Stimulated activated CD4-positive, alpha-beta T cell treated with anti-CD3 and anti-CD28 coated beads, Interleukin-1b, Interleukin-23, amount 100 ng/mL, for 24 hours (primary cell): Measurements from ENCODE around the gene NINJ2.
"Not testable (repeated sequence)": the region's sequence is repeated elsewhere in the genome, so short reads cannot be mapped to it uniquely, and the experiment has no call there.

Experiments
- DNase-seq, 4 experiments: peaks; one replicate each; pipeline ENCODE4 v3.0.0-alpha.2; 2020; ENCODE audit warnings: low read depth in 4 of 4, low spot score in 1 of 4

NINJ2 gene

DNA sequence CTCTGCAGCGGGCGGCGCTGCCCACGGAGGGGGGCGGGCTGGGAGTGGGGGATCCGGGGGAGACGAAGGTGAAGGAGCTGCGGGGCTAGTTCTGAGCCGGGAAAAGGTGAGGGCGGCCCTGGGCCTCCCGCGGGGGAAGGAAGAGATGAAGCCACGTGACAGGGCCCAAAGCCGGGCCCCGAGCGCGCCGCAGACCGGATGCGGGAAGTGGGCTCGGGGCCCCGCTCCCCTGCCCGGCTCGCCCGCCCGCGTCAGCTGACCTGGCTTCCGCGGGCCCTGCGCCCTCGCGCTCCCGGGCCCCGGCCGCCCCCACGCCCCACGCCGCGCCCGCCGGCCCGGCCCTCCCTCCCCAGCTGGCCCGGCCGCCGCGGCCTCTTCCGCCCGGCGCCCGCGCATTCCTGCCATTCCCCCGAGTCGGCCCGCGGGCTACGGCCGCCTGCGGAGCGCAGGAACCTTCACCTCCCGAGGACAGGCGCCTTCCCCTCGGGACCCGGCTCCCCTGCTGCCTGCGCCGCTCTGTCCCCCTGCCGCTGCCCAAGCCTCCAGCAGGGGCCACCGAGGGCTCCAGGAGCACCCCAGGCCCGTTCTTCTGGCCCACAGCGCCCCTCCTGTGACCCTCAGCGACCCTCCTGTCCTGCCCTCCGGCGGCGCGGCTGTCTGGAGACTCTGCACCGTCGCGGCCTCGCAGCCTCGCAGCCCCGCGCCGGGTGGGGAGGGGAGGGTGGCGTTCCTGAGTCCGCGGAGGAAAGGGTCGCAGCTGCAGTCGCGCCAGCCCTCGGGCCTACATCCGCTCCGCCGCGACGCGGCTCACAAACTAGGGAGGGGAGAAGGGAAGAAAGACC is 20.4 kb downstream of the NINJ2 start:
- DNase-seq, result peak in 3 of 4 experiments; percentile 45 to 60 (median 49)

DNA sequence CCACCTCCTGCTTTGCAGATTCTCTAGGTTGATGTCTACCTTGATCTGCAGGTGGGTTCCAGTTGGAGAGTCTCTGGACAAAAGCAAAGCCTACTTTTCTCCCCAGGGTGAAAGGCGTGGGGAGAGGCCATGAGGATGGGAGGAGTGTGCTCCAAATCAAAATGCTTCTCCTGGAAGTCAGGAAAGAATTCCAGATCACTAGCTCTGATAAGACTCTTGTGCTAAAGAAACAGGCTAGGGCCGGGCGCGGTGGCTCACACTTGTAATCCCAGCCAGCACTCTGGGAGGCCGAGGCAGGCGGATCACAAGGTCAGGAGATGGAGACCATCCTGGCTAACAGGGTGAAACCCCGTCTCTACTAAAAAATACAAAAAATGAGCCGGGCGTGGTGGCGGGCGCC is 21.9 kb downstream of the NINJ2 start:
- DNase-seq, result not testable (repeated sequence)

GRCh38 chr12:640773-641172 is 22.5 kb downstream of the NINJ2 start:
- no peak for DNase-seq

- no peak for DNase-seq
Measured at GRCh38 chr12:639988-640387, 23.3 kb downstream of the NINJ2 start.

GRCh38 chr12:639566-639965 is 23.7 kb downstream of the NINJ2 start:
- no peak for DNase-seq

GRCh38 chr12:638953-639557 is 24.2 kb downstream of the NINJ2 start:
- no peak for DNase-seq

GRCh38 chr12:636632-637031 is 26.6 kb downstream of the NINJ2 start:
- no peak for DNase-seq

- no peak for DNase-seq
Measured at GRCh38 chr12:633731-634130, 29.5 kb downstream of the NINJ2 start.

- no peak for DNase-seq
Measured at GRCh38 chr12:632102-632696, 31.0 kb downstream of the NINJ2 start.

DNA sequence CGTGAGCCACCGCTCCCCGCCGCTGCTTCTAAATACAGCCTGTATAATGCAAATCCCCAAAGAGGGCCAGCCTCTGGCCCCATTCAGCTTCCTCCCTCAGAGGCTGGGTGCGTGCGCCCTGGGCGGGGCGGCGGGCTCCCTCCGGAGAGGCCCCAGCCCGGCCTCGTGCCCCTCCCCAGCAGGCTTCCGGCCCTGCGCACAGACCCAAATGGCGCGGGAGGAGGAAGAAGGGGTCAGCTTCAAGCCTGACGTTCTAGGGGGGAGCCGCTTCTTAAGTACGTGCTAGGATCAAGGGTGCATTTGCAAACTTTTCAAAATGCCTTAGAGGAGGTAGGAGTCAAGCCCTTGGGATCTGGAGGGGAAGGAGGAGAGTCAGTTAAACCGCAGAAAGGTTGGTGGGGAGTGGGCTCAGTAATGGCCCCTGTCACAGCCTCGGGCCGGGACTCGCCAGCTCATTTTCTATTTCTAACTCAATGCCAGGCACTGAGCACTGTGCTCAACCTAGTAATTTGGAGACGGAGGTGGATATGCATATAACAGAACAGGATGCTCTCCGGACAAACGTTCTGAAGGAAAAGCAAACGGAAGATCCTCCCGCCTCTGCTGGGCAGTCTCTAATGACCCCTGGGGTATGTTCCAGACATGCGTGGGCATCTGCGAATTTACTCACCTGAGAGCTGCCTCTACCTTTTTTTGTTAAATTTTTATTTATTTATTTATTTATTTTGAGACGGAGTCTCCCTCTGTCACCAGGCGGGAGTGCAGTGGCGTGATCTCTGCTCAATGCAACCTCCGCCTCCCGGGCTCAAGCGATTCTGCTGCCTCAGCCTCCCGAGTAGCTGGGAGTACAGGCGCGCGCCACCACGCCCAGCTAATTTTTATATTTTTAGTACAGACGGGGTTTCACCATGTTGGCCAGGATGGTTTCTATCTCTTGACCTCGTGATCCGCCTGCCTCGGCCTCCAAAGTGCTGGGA is 32.3 kb downstream of the NINJ2 start:
- peak; percentile 26 to 64 (median 39) for DNase-seq

DNA sequence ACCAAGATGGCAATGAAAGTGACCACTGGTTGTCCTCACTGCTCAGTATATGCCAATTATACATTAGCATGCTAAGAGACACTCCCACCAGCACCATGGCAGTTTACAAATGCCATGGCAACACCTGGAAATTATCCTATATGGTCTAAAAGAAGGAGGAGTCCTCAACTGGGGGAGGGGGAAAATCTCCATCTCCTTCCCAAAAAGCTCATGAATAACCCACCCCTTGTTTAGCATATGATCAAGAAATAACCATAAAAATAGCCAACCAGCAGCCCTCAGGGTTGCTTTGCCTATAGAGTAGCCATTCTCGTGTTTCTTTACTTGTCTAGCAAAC is 34.5 kb downstream of the NINJ2 start:
- DNase-seq, result not testable (repeated sequence)

- DNase-seq, result no peak
Measured at GRCh38 chr12:627863-628741, 35.1 kb downstream of the NINJ2 start.

DNA sequence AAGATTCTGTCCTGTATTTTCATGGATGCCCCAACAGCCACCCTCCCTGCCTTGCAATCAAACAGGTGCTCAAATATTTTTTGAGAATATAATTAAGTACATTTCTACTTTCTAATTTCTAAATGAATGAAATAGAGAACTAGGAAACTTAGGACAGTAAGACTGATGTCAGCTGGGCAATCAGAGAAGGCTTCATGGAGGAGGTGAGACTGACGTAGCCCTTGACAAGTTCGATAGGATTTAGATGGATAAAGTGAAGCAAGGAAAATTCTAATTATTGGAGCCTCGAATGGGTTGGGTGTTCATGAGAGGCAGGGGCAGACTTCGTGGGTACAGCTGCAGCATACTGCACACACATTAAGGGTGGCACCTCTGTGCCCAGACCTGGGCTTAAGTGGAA is 36.0 kb downstream of the NINJ2 start:
- no peak for DNase-seq

DNA sequence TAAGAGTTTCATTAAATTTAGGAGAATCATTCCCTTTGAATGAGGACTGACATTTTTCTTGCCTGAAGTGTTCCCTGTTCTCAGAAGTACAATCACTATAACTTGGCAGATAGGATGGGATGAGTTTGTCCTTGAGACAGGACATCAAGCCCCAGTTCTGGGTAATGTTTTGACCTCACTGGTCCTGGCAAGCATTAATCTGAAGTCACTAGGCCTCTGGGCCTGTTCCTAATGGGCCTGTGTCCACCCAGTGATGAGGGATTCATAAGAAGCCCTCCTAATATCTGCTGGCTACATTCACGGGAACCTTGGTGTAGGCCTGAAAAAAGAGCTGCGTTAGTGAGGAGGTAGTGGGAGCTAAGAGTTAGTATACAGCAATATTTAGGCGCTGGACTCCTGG is 37.2 kb downstream of the NINJ2 start:
- DNase-seq, result no peak

DNA sequence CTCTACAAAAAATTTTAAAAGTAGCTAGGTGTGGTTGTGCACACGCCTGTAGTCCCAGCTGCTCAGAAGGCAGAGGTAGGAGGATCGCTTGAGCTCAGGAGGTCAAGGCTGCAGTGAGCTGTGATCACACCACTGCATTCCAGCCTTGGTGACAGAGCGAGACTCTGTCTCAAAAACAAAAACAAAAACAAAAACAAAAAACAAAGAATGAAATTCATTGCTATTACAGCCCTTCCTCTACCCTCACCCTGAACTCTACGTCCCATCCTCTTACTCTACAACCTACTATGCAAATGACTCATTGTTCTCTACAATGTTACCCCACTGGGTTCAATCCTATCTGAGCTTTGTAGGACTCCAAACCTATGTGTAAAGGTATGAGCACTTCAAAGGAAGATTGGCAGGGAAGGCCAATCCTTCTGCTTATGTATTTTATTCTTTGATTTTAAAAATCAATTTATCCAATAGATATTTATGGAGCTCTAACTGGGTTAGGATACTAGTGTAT is 39.3 kb downstream of the NINJ2 start:
- no peak for DNase-seq

GRCh38 chr12:623172-623864 is 39.9 kb downstream of the NINJ2 start:
- DNase-seq, result no peak

DNA sequence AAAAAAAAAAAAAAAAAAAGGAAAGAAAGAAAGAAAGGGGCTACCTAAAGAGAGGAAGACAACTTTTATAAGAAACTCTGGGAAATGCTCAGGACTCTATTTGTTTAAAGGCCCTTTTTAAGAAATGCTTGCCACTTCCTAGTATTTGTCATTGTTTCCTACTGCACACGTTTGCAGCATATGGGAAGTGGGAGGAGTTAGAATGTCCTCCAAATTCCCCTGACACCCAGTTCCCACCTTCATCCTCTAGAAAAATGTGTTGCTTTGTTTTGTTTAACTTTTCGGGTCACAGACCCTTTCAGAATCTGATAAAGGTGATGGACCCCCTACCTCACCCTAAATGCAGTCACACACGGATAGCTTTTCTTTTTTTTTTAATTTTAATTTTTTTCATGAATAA is 40.8 kb downstream of the NINJ2 start:
- no peak for DNase-seq

GRCh38 chr12:619346-619745 is 43.9 kb downstream of the NINJ2 start:
- no peak for DNase-seq

- DNase-seq, result no peak
Measured at GRCh38 chr12:618605-619004, 44.6 kb downstream of the NINJ2 start.
